SJSA1 (cell line): ENCODE measurements around the gene ZNF780A. TPM values are rescaled to one million over a fixed set of nuclear protein-coding genes. Genes with fewer than 3 reads are reported as not detected.

Source experiments
- total RNA-seq: library from RNA; depleted of rRNA; stranded (reverse); fragments of >200 nt; shearing (Covaris generic); gene quantifications from 2 replicates; pipeline ENCODE4 v1.2.3, GENCODE V29; 2014; rRNA removed

ZNF780A gene
- total RNA-seq, 1 experiment from 2014 or later, result 19.0 TPM

Other genes with a start within 250 kb of the ZNF780A start
- 162 and 189 TPM in 2 replicates for gene FBL, start 244.6 kb downstream of the ZNF780A start, total RNA-seq
- under 0.01 and 0.03 TPM in 2 replicates for gene FCGBP, start 156.3 kb downstream of the ZNF780A start, total RNA-seq
- 137 and 174 TPM in 2 replicates for gene PSMC4, start 119.8 kb downstream of the ZNF780A start, total RNA-seq
- 2.9 and 5.6 TPM in 2 replicates for gene ZNF546, start 93.9 kb downstream of the ZNF780A start, total RNA-seq
- gene ZNF780B, start 34.7 kb downstream of the ZNF780A start, total RNA-seq, result 17.1 and 55.6 TPM in 2 replicates
- gene MAP3K10, start 100.5 kb upstream of the ZNF780A start, total RNA-seq, result 6.6 and 7.4 TPM in 2 replicates
- gene TTC9B, start 127.4 kb upstream of the ZNF780A start, total RNA-seq, result not detected in 2 replicates
- not detected in 2 replicates for gene CCNP, start 135.7 kb upstream of the ZNF780A start, total RNA-seq
- gene AKT2, start 194.4 kb upstream of the ZNF780A start, total RNA-seq, result 64.6 and 71.9 TPM in 2 replicates